Measurements from ENCODE around the gene EPHA3. TPM values are rescaled to one million over a fixed set of nuclear protein-coding genes. Genes with fewer than 3 reads are reported as not detected.

EPHA3 gene
- total and polyA plus RNA-seq, 2 donors (not counting 3 experiments of a cell fraction or from before 2014, with no cell fraction given), result not detected

GRCh38 chr3:89506462-89507103, 399.2 kb downstream of the EPHA3 start:
- ChIA-PET CTCF (no interaction called here), POLR2A (no interaction called here)
- Histone ChIP-seq H3K9ac (replicated peaks; ENCODE audit: extremely low read depth, insufficient read depth, low read length) (no peak overlapping the region), H3K27ac (ENCODE audit: insufficient read depth, low read depth, low read length) (no peak overlapping the region), H2AFZ (ENCODE audit: low read depth, low read length) (no peak overlapping the region), H4K20me1 (replicated peaks; ENCODE audit: control insufficient read depth, extremely low read depth, insufficient read depth, low read length) (no peaks in the 10 kb centered on the region), H3K36me3 (ENCODE audit: control insufficient read depth in 2 of 2, extremely low read depth in 1 of 2, insufficient read depth in 2 of 2, low read length in 2 of 2) (no peaks in the 10 kb centered on the region), H3K4me3 (replicated peaks in 1 of 3; ENCODE audit: insufficient read depth in 1 of 3, low read depth in 1 of 3, low read length in 3 of 3) (no peak overlapping the region), H3K4me1 (ENCODE audit: control insufficient read depth, extremely low read depth, insufficient read depth, low read length) (no peaks in the 10 kb centered on the region), H3K79me2 (ENCODE audit: control insufficient read depth, insufficient read depth, low read length) (no peaks in the 10 kb centered on the region), H3K27me3 (ENCODE audit: control insufficient read depth in 2 of 2, insufficient read depth in 2 of 2, low read length in 2 of 2) (no peaks in the 10 kb centered on the region), H3K4me2 (ENCODE audit: insufficient read depth, low read length) (no peak overlapping the region), H3K9me1 (replicated peaks; ENCODE audit: control insufficient read depth, extremely low read depth, insufficient read depth, low read length) (no peaks in the 10 kb centered on the region), H3K9me3 (replicated peaks; ENCODE audit: control insufficient read depth, insufficient read depth, low read length) (no peaks in the 10 kb centered on the region)
- DNase-seq (ENCODE audit: low read depth, low spot score) (no peak), FAIRE-seq (no peak)
- intact Hi-C loops (cut with micrococcal nuclease) (no loop called here), dilution Hi-C loops (cut with MboI; ENCODE audit: extremely low pct_ligation_motif_present, low sequenced_read_pairs) (no loop called here)
- BruUV-seq (replicated peaks), result no TSS peak
- TF ChIP-seq MYC (IDR thresholded peaks at IDR 0.05; ENCODE audit: low read depth, low read length), result no peak
- no peak for TF ChIP-seq JUN (IDR thresholded peaks at IDR 0.05; ENCODE audit: borderline replicate concordance, insufficient read depth, insufficient read length, low read depth)
- TF ChIP-seq MAX (IDR thresholded peaks at IDR 0.05; ENCODE audit: insufficient read depth, insufficient read length), result no peak
- TF ChIP-seq CTCF (IDR thresholded peaks at IDR 0.05; ENCODE audit: extremely low read depth in 1 of 2, insufficient read depth in 1 of 2, low read depth in 1 of 2, low read length in 2 of 2), result no peak

GRCh38 chr3:89521328-89521727, 413.9 kb downstream of the EPHA3 start:
- Histone ChIP-seq H3K9me1 (replicated peaks; ENCODE audit: control insufficient read depth, extremely low read depth, insufficient read depth, low read length) (no peaks in the 10 kb centered on the region), H3K79me2 (ENCODE audit: control insufficient read depth, insufficient read depth, low read length) (no peaks in the 10 kb centered on the region), H3K4me3 (replicated peaks in 1 of 3; ENCODE audit: insufficient read depth in 1 of 3, low read depth in 1 of 3, low read length in 3 of 3) (no peak overlapping the region), H3K4me1 (ENCODE audit: control insufficient read depth, extremely low read depth, insufficient read depth, low read length) (no peaks in the 10 kb centered on the region), H3K27ac (ENCODE audit: insufficient read depth, low read depth, low read length) (no peak overlapping the region), H3K9me3 (replicated peaks; ENCODE audit: control insufficient read depth, insufficient read depth, low read length) (peaks cover 3% of the 10 kb centered on the region), H3K4me2 (ENCODE audit: insufficient read depth, low read length) (no peak overlapping the region), H2AFZ (ENCODE audit: low read depth, low read length) (no peak overlapping the region), H4K20me1 (replicated peaks; ENCODE audit: control insufficient read depth, extremely low read depth, insufficient read depth, low read length) (no peaks in the 10 kb centered on the region), H3K9ac (replicated peaks; ENCODE audit: extremely low read depth, insufficient read depth, low read length) (no peak overlapping the region), H3K36me3 (ENCODE audit: control insufficient read depth in 2 of 2, extremely low read depth in 1 of 2, insufficient read depth in 2 of 2, low read length in 2 of 2) (no peaks in the 10 kb centered on the region), H3K27me3 (ENCODE audit: control insufficient read depth in 2 of 2, insufficient read depth in 2 of 2, low read length in 2 of 2) (no peaks in the 10 kb centered on the region)
- TF ChIP-seq POLR2A (IDR thresholded peaks at IDR 0.05; ENCODE audit: low read depth, low read length) (no peak), POLR2AphosphoS5 (IDR thresholded peaks at IDR 0.05; ENCODE audit: insufficient read depth, low read depth, low read length) (no peak), JUN (IDR thresholded peaks at IDR 0.05; ENCODE audit: borderline replicate concordance, insufficient read depth, insufficient read length, low read depth) (no peak), FOS (IDR thresholded peaks at IDR 0.05; ENCODE audit: borderline replicate concordance, insufficient read depth, low read length) (no peak), EZH2 (IDR thresholded peaks at IDR 0.05; ENCODE audit: borderline replicate concordance, low read depth, low read length, severe bottlenecking) (no peak), MYC (IDR thresholded peaks at IDR 0.05; ENCODE audit: low read depth, low read length) (no peak), GATA2 (IDR thresholded peaks at IDR 0.05; ENCODE audit: insufficient read depth, insufficient read length, low read depth, low read length) (no peak), CTCF (IDR thresholded peaks at IDR 0.05; ENCODE audit: extremely low read depth in 1 of 2, insufficient read depth in 1 of 2, low read depth in 1 of 2, low read length in 2 of 2) (no peak), MAX (IDR thresholded peaks at IDR 0.05; ENCODE audit: insufficient read depth, insufficient read length) (no peak)
- FAIRE-seq, result no peak
- DNase-seq (ENCODE audit: low read depth, low spot score), result no peak
- ChIA-PET POLR2A (no interaction called here), CTCF (no interaction called here)
- intact Hi-C loops (cut with micrococcal nuclease) (no loop called here), dilution Hi-C loops (cut with MboI; ENCODE audit: extremely low pct_ligation_motif_present, low sequenced_read_pairs) (no loop called here)
- no TSS peak for BruUV-seq (replicated peaks)
